ENCODE results near the gene TMC5. TPM values are rescaled to one million over a fixed set of nuclear protein-coding genes. Genes with fewer than 3 reads are reported as not detected.

The TMC5 gene
- total RNA-seq, 1 experiment from 2014 or later: 1.2 TPM

DNA sequence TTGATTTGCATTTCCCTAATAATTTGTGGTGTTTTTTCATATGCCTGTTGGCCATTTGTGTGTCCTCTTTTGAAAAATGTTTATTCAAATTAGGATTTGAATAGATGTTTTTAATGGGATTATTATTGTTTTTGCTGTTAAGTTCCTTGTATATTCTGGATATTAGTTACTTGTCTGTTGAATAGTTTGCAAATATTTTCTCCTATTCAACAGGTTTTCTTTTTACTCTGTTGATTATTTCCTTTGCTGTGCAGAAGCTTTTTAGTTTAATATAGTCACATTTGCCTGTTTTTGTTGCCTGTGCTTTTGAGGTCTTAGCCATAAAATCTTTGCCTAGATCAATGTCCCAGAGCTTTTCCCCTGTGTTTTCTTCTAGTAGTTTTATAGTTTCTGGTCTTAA lies 94.6 kb downstream of the TMC5 start:
- peaks cover 38 to 59% (median 46%) of the 10 kb centered on the region in 3 experiments for H3K36me3 Mint-ChIP-seq (ENCODE audit: insufficient read depth in 1 of 3, low read depth in 3 of 3)
- no peak overlapping the region for H3K23ac ChIP-seq (ENCODE audit: insufficient read length, low read depth, low read length)

More for the DNA sequence above, 94.6 kb downstream of the TMC5 start:
- Histone ChIP-seq H3K9me3 (ENCODE audit: control insufficient read depth, low read depth, low read length) (no peaks in the 10 kb centered on the region), H3K27me3 (ENCODE audit: insufficient read depth, low read length) (no peaks in the 10 kb centered on the region), H2AK5ac (ENCODE audit: insufficient read length, low read length) (no peak overlapping the region), H3K4me2 (ENCODE audit: insufficient read depth, insufficient read length, low read length) (no peak overlapping the region), H3K56ac (ENCODE audit: insufficient read length, low read depth, low read length) (no peak overlapping the region), H3K9ac (ENCODE audit: extremely low read depth, insufficient read length, low read length) (no peak overlapping the region), H3K4ac (ENCODE audit: low read depth, low read length) (no peak overlapping the region), H4K8ac (replicated peaks; ENCODE audit: insufficient read length, low read depth, low read length) (no peak overlapping the region), H3K23me2 (ENCODE audit: insufficient read length, low read depth, low read length, poor library complexity, severe bottlenecking) (no peaks in the 10 kb centered on the region), H3K79me2 (ENCODE audit: insufficient read depth, low read length) (no peaks in the 10 kb centered on the region), H3K79me1 (ENCODE audit: insufficient read depth, low read depth, low read length, poor library complexity, severe bottlenecking) (no peaks in the 10 kb centered on the region), H4K5ac (ENCODE audit: insufficient read length, low read depth, low read length) (no peak overlapping the region), H4K20me1 (ENCODE audit: control insufficient read depth, insufficient read depth, insufficient read length) (no peaks in the 10 kb centered on the region), H2BK20ac (ENCODE audit: low read depth, low read length, poor library complexity, severe bottlenecking) (no peak overlapping the region), H4K91ac (ENCODE audit: insufficient read length, low read depth, low read length) (no peak overlapping the region), H2BK5ac (ENCODE audit: insufficient read length, low read length) (no peak overlapping the region), H2AFZ (ENCODE audit: low read length) (no peak overlapping the region), H2BK15ac (ENCODE audit: low read depth, low read length) (no peak overlapping the region), H2BK12ac (ENCODE audit: insufficient read length, low read depth, low read length) (no peak overlapping the region), H3K27ac (ENCODE audit: insufficient read length, low read depth, low read length) (no peak overlapping the region), H2BK120ac (ENCODE audit: low read depth, low read length, poor library complexity, severe bottlenecking) (no peak overlapping the region), H3K18ac (ENCODE audit: insufficient read length, low read depth, low read length) (no peak overlapping the region), H3K4me1 (ENCODE audit: insufficient read depth, low read length) (no peaks in the 10 kb centered on the region), H3K14ac (ENCODE audit: insufficient read depth, low read length) (no peak overlapping the region), H3T11ph (ENCODE audit: low read length) (no peak overlapping the region)
- TF ChIP-seq CTCF (conservative IDR thresholded peaks at IDR 0.05): no peak
- Mint-ChIP-seq H3K9me3 (no peaks in the 10 kb centered on the region), H3K4me3 (no peak overlapping the region), H3K27me3 (ENCODE audit: low read depth) (no peaks in the 10 kb centered on the region), H3K4me1 (no peaks in the 10 kb centered on the region), H3K27ac (no peak overlapping the region)
- no peak for DNase-seq
